ENCODE measurements around the gene TMEM266.

TMEM266 gene

DNA sequence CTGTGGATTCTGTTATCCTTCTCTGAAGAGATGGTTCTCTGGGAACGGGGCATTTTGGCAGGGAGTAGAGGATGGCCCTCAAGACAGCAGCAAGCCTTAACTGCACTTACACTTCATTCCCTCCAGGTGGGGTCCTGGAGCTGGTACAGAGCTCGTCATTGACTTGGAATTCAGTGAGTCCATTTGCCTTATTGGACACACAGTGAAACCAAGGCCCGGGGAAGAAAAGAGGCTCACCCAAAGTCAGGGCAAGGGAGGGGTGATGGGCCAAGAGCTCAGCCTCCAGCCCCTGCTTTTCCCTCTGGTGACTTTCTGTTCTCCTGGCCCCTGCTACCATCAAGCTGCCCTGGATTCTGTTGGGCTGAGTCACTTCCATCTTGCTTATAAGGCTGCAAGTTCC, 125.9 kb downstream of the TMEM266 start:
- ATAC-seq = no peak
- no peak for DNase-seq

DNA sequence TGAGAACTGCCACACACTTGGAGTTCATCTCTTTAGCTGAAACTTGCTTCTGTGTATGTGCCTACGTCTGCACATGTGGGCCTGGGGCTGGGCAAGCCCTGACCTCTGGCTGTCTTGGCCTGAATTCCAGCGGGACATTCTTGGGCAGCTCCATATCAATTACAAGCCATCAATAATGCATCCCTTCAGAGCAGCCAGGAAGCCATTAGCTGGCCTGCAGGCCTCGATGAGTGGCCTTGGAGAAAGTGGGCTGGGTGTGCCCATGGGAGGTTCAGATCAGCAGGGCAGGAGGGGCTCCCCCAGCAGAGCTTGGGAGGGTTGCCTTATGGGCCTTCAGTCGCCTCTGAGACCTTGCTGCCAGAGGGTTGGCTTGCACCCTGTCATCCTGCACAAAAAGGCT, 127.4 kb downstream of the TMEM266 start:
- DNase-seq (no peak), ATAC-seq (no peak)

DNA sequence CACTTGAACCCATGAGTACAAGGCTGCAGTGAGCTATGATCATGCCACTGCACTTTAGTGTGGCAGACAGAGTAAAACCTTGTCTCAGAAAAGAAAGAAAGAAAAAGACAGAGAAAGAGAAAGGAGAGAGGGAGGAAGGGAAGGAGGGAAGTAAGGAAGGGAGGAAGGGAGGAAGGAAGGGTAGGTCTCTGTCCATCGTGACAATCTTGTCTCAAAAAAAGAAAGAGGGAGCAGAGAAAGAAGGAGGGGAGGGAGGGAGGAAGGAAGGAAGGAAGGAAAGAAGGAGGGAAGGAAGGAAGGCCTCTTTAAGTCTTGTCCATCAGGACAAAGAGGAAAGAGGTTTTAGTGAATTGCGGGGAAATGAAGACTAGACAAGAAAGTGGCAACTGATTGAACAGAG, 129.3 kb downstream of the TMEM266 start:
- DNase-seq (no peak), ATAC-seq (no peak)

DNA sequence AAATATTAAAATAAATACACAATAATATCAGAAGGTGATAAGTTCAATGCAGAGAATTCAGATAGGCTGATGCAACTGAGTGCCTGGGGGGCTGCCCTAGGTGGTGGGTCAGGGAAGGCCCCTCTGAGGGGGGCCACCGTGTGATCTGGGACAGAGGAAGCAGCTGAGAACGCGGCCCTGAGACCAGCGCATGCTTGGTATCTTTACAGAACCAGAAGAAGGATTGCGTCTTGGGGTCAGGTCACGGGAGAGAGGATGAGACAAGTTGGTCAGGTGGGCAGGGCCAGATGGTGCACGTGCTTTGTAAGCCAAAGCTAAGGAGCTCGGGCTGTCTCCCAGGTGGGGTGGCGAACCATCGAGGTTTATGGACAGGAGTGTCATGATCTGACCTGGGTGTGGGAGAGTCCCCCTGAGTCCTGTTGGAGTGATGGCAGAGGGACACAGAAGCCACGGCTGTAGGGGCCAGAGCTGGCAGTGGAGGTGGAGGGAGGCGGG, 130.3 kb downstream of the TMEM266 start:
- DNase-seq = no peak
- no peak for ATAC-seq

DNA sequence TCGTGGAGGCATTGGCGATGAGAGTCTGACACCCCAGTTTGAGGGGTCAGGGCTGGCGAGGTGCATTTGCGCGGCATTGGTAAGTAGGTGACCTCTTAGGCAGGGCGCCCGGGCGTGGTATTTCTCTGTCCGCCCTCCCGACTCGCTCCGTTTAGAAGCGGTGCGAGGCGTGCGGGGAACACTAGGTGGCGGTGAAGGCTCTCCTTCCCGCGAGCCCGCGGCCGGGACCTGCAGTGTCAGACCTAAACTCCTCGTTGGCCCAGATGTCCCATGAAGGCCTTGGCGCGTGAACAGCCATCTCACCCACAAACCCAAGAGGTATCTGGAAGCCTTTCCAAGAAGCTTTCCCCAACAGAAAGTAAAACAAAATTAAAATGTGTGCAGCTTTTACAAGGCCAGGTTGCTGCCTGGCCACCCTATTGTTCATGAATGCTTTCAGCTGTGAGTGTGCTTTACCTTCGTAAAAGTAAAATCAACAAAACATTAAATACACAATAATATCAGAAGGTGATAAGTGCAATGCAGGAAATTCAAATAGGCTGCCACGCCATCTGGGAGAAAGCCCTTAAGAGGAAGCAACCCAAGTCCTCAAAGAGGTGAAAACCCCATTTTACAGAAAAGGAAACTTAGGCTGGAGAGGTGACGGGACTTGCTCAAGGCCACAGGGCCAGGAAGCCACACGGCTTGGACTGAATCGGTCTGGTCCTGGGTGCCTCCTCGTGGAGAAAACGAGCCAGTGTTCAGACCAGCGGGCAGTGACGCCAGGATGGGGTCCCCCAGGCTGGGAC, 131.2 kb downstream of the TMEM266 start:
- DNase-seq (peak; percentile 84), ATAC-seq (peak; percentile 87)

DNA sequence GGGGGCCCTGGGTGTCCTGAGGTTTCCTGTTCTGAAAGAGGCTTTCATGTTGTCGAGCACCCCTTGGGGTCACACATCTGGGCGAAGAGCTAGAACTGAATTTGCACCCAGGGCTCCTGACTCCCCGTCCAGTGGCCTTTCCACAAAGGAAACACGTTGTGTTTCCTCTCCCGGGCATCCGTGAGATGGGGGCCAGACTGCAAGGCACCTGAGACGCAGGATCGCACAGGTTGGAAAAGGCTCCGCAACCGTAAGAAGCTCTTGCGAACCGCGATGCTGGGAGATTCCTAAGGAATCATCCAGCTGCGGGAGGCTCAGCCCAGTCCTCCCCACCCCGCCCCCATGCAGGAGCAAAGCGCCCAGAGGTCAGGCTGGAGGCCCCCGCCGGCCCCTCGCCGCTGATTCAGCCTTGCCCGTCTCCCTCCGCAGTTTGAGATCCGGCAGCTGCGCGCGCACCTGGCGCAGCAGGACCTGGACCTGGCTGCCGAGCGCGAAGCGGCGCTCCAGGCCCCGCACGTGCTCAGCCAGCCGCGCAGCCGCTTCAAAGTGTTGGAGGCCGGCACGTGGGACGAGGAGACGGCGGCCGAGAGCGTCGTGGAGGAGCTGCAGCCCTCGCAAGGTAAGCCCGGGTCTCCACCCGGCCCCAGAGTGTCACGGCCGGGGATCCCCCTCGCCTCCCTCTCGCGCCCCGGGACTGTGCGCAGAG, 131.9 kb downstream of the TMEM266 start:
- DNase-seq = no peak
- ATAC-seq = no peak

DNA sequence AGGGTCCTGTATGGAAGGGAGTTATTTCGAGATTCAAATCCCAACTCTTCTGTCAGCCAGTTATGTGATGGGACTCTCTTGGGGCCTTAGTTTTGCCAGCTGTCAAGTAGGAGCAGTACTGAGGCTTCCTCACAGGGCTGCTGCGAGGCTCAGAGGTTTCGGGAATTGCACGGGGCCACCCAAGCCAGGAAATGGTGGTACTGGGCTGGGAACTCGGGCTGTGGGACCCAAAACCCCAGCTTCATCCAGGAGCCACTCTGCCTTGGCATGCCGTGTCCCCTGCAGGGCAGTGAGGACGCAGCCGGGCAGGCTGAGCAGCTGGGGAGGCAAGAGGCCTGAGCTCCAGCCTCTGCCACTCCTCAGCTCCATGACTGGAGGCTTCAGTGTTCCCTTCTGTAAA, 132.9 kb downstream of the TMEM266 start:
- DNase-seq (no peak), ATAC-seq (no peak)

DNA sequence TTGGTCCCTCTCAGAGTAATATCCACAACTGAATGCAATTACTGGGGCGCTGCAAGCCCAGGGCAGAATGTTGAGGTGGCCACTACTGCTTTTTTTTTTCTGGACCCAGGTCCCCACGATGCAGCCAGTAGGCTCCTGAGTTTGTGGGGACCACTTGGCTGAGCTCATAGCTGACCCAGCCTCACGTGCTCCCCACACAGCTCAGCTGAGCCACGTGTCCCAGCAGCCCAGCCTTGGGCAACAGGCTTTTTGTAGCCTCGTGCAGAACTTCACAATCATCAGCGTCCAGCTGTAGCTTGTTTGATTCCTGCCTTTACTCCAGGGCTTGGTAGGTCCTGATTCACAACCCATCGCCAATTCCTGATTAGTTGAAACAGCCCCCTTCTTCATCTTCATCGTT, 134.1 kb downstream of the TMEM266 start:
- DNase-seq (no peak), ATAC-seq (no peak)

DNA sequence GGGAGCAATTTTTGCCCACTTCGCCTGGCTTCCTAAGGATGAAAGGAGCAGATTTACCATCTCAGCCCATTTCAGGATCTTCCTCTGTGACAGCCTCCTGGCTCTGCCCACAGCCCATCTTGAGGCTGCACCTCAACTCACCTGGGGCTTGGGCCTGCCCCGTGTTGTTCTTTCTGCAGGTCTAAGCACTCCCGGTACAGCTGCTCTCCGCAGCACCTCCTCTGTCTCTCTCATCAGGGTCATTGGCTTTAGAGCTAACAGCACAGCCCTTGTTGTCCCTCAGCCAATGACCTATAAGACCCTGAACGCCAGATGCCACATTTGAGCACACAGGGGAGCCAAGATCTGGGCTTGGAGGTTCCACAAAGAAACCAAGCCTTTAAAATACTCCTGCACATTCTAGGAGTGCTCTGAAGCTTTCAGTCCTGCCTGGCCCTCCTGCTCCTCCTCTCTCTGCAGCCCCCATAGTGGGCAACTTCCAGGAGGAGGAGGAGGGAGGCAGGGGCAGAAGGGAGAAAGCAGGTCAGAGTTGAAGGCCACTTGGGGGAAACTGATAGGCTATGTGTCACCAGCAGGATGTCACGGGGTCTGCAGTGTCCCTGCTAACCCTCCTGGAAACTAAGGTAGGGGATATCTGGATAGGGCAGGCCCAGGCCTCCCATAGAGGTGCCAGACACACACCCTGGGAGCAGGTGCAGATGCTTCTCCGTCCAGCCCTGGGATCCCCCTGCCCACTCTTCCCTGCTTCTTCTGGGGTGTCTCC, 135.9 kb downstream of the TMEM266 start:
- ATAC-seq = no peak
- DNase-seq = no peak

DNA sequence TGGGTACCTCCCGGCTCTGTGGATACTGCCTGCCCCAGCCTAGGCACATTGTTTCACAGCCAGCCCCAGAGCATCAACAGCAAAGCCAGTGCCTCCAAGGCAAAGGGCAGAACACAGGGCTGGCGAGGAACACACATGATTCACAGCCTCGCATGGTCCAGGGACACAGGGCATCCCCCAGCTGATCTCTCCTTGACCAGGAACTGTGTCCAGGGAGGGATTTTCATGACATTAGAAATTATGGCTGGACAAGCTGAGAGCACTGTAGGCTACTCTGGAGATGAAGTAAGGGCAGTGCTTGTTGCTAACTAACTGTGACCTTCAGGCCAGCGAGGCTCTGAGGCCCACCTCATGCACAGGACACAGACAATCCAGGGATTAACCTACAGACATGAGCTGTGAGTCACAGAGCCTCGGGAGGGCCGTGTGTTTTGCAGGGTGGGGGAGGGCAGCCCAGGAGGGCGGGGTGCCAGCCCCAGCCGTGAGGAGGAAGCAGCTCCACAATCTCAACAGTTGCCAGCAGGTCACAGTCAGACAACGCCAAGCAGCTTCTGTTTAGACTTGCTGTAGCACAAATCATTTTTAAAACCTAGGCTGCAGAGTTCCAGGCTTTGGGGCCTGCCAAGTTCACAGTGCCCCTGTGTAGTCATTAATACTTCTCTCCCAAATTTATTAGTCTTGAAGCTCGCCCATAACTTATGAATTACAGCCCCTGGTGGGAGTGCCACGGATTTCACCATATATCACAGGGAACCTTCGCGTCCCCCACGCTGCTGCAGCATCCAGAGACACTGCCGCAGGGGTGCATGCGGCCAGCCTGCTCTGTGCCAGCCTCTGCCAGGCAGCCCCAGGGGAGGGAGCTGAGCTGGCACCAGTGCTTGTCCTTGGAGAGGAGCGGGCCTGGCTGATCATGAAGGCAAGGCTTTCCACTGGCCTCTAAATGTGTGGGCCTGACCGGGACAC, 136.8 kb downstream of the TMEM266 start:
- peak; percentile 28 for ATAC-seq
- no peak for DNase-seq

DNA sequence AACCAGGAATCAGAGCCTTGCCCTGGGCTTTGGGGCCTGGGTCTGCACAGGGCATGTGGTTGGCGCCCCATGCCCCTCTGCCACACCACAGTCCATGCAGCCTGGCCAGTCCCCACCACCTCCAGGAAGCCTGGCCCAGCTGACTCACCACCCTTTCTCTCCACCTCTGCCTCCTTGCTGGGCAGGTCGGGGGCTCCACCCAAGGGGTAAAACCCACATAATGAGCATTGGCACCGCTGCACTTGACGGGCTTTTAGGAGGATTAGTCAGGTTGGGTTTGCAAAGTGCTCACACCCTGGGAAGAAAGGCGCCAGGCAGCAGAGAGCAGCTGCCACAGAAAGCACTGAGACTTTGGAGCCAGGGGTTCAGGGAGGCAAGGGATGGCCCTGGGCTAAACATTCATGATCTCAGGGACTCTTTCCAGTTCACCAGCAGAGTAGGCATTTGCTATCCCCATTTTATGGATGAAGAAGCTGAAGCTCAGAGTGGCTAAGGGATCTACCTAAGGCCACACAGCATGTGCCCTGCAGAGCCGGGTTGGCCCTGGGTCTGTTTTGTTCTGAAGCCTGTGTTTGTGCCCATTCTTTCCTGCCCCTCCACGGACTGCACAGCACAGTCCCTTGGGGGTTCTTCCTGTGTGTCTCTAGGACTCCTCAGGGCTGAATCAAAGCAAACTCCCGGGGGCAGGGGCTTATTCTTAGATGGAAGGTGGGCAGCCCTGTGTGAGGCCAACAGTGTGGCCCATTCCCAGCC, 138.1 kb downstream of the TMEM266 start:
- ATAC-seq = peak; percentile 32
- DNase-seq = no peak

DNA sequence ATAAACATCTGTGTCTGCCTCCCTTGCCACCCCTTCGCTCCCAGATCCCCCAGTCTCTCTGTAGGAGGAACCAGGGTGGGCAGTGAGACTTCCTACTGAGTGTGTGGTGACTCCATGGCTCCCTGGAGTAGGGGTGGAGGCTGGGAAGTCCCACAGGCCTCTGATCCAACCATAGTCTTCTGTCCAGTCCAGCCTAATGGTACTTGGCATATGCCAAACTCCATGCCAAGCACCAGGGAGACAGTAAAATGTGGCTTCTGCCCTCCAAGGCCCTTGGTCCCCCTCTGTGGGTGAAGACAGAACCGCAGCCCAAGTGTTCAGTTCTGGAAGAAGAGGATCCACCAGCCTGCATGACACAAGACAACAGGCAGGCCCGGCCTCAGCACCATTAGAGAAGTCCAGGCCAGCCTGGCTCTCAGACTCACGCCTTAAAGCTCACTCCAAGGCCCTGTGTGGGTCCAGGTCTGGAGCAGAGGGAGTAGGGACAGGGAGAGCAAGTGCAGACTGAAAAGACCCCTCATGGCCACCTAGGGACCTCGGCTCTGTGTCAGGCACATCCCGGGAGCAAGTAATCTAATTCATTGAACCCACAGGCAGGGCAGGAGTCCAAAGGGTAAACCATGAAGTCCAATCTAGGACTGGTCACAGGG, 138.8 kb downstream of the TMEM266 start:
- ATAC-seq = no peak

DNA sequence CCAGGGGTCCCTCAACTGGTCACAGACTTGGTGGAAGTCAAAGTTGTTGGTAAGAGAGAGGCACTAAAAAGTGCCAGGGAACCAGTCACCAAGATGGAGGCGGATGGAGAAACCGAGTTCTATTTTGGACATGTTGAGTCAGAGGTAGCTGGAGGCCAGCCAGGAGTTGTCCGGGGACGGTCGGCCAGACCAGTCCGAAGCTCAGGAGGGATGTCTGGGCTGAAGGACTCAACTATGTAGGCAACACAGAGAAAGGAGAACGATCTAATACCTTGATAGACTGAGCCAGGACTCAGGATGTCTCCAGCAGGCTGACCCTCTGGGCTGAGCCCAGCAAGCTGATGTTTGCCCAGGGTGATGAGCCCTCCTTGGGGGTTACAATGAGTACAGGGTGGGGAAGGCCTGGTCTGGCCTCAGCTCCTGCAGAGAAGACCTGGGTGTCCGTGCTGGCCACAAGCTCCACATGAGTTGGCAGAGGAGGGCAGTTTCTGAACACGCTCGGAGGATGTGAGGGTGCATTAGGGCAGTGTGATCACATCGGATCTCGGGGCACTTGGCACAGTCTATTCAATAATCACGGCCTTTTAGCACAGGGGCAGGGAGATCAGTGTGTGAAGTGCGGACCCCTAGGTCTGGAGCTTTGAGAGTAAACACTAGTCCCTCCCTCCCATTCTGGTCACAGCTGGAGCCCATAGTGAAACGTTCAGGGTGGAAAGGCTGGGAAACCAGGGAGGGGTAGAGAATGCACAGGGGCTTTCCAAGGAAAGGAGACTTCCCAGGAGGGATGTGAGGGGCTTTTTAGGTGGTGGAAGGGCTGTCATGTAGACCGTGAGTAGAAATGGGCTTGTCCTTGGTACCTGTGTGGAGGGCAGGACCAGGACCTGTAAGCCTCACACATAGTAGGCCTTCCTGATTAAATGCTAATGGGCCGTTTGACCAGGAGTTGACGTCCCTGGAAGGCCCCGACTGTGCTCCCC, 139.6 kb downstream of the TMEM266 start:
- ATAC-seq (no peak), DNase-seq (no peak)

More for the DNA sequence above, 138.8 kb downstream of the TMEM266 start:
- no peak for DNase-seq

DNA sequence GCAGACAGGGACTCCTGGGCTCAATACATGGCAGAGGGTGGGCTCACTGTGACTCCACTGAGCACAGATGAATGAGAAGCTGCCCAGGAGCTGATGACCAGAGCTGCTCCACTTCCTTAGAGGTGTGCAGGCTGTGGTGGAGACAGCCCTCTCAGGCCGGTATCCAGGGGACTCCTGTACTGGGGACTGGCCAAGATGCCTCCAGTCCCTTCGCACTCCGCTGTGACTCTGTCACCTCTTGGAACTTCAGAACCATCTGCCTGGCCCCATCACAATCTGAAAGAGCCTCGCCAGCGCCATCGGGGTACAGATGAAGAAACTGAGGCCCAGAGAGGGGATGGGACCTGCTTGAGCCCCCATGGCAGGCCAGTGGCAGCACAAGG, 140.3 kb downstream of the TMEM266 start:
- DNase-seq = no peak
- no peak for ATAC-seq

DNA sequence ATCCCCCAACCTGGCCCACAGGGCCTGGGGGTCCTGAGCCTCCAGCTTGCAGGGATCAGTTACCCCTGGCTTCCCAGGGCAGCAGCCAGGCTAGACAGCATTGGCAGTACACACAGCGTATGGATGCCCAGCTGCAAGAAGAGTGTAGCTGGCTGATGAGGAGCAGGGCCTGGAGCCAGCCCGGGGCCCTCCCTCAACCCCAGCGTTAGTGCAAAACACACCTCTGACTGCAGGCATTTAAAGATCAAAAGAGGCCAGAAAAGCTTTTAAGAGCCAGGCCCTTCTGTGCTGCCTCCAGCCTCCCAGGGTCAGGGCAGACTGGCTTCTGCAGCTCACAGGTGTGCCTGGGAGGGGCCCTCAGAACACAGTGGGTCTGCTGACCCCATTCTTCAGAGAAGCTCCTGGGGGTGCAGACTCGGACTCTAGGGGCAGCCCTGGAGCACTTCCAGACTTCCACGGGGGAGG, 140.9 kb downstream of the TMEM266 start:
- ATAC-seq (no peak), DNase-seq (no peak)

DNA sequence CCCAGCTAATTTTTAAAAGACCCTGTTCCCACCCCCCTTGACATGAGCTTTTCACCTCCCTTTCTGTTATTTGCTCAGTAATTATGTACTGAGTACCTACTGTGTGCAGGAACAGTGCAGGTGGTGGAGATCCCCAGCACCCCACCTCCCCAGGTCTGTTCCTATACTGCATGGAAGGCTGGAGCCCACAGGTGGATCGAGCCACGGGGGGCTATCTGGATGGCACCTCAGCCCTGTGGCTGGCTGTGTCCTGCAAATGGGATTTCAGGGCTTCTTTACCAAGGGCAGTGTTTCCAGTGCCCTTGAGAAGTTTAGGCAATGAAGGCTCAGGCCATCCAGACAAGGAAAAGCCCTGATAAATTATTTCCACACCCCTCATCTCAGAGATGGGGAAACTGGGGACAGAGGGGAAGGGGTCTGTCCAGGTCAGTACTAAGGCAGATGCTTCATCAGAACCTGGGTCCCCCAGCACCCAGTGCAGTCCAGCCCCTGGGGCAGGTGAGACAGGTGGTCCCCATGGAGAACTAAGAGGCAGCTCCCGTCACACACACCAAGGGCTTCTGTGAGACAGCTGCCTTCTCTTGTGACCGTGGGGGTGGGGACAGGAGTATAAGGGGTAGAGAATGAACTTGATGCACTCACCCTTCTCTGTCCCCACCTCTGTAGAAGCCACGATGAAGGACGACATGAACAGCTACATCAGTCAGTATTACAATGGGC, 141.9 kb downstream of the TMEM266 start:
- DNase-seq = no peak
- no peak for ATAC-seq

DNA sequence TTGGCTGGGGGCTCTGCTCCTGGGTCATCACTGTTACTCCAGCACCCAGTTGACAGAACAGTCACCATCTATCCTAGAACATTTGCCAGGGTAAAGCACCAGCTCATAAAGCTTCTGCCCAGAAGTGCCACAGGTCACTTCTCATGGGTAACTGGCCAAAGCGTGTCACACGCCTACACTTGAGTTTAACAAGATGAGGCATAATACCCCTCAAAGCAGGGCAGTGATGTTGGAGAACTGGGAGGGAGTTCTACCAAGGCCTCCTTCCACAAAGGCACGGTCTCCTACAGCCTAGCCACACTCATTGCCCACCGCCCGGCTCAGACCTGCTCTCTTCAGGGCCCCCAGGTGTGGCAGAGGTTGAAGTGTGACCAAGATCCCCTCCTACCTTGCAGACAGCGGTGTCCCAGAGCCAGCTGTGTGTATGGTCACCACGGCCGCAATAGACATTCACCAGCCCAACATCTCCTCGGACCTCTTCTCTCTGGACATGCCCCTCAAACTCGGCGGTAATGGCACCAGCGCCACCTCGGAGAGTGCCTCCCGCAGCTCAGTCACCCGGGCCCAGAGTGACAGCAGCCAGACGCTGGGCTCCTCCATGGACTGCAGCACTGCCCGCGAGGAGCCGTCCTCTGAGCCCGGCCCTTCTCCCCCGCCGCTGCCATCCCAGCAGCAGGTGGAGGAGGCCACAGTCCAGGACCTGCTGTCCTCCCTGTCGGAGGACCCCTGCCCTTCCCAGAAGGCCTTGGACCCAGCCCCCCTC, 143.7 kb downstream of the TMEM266 start:
- DNase-seq (no peak), ATAC-seq (no peak)

All from stimulated activated naive CD8-positive, alpha-beta T cell treated with anti-CD3 and anti-CD28 coated beads, Interleukin-15, Interleukin-2, amounts not matched to agents 100 U/mL and 50 U/mL, for 24 hours (primary cell).